ENCODE data around the gene TRPC6.
A peak's percentile ranks its signal among the peaks of the same experiment; 100 is the strongest.

Gene TRPC6

GRCh38 chr11:101583251-101584128 is at the start of gene TRPC6:
TSS of gene TRPC6 (minus strand) at chr11:101584007. CDS start at chr11:101583503, 504 bp downstream.
- DNase-seq: peak; percentile 44

- DNase-seq: no peak
Measured at GRCh38 chr11:101620026-101620425, 36.2 kb upstream of the TRPC6 start.

- DNase-seq: no peak
Measured at GRCh38 chr11:101618709-101619108, 34.9 kb upstream of the TRPC6 start.

GRCh38 chr11:101617735-101618332 is 34.0 kb upstream of the TRPC6 start:
- DNase-seq: no peak

GRCh38 chr11:101612481-101612880 is 28.7 kb upstream of the TRPC6 start:
- DNase-seq: no peak

GRCh38 chr11:101600924-101601323 is 17.1 kb upstream of the TRPC6 start:
- no peak for DNase-seq

GRCh38 chr11:101586965-101587364 is 3.2 kb upstream of the TRPC6 start:
- DNase-seq: no peak

- DNase-seq: no peak
Measured at GRCh38 chr11:101584655-101585054, 848 bp upstream of the TRPC6 start.

- no peak for DNase-seq
Measured at GRCh38 chr11:101584129-101584515, 315 bp upstream of the TRPC6 start.

- DNase-seq: no peak
Measured at GRCh38 chr11:101582989-101583250, 887 bp downstream of the TRPC6 start.

- no peak for DNase-seq
Measured at GRCh38 chr11:101582236-101582988, 1.4 kb downstream of the TRPC6 start.

GRCh38 chr11:101577461-101577860 is 6.3 kb downstream of the TRPC6 start:
- no peak for DNase-seq

- no peak for DNase-seq
Measured at GRCh38 chr11:101576456-101576855, 7.4 kb downstream of the TRPC6 start.

GRCh38 chr11:101574886-101575285 is 8.9 kb downstream of the TRPC6 start:
- no peak for DNase-seq

GRCh38 chr11:101567071-101567470 is 16.7 kb downstream of the TRPC6 start:
- no peak for DNase-seq

GRCh38 chr11:101566626-101567025 is 17.2 kb downstream of the TRPC6 start:
- DNase-seq: no peak

GRCh38 chr11:101563166-101563565 is 20.6 kb downstream of the TRPC6 start:
- no peak for DNase-seq

GRCh38 chr11:101555366-101555765 is 28.4 kb downstream of the TRPC6 start:
- no peak for DNase-seq

- DNase-seq: no peak
Measured at GRCh38 chr11:101553891-101554292, 29.9 kb downstream of the TRPC6 start.

GRCh38 chr11:101552888-101553287 is 30.9 kb downstream of the TRPC6 start:
- no peak for DNase-seq

GRCh38 chr11:101528541-101528940 is 55.3 kb downstream of the TRPC6 start:
- DNase-seq: no peak

GRCh38 chr11:101523634-101524260 is 60.1 kb downstream of the TRPC6 start:
- no peak for DNase-seq

GRCh38 chr11:101523193-101523592 is 60.6 kb downstream of the TRPC6 start:
- DNase-seq: no peak
